ENCODE results near the gene PLA2G15. TPM values are rescaled to one million over a fixed set of nuclear protein-coding genes. Genes with fewer than 3 reads are reported as not detected.

The PLA2G15 gene
- total RNA-seq, 1 experiment from 2014 or later: 10.2 TPM

DNA sequence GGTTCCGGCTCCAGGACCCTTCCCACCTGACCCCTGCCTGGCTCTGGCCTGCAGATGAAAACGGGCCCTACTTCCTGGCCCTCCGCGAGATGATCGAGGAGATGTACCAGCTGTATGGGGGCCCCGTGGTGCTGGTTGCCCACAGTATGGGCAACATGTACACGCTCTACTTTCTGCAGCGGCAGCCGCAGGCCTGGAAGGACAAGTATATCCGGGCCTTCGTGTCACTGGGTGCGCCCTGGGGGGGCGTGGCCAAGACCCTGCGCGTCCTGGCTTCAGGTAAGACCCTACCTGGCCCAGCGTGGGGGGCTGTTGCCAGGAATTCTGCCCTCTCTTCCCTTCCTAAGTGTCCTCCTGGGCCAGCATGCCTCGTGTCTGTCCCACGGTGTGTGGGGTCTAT is 10.5 kb downstream of the PLA2G15 start (continued):
- TF ChIP-seq, protein P1, sequence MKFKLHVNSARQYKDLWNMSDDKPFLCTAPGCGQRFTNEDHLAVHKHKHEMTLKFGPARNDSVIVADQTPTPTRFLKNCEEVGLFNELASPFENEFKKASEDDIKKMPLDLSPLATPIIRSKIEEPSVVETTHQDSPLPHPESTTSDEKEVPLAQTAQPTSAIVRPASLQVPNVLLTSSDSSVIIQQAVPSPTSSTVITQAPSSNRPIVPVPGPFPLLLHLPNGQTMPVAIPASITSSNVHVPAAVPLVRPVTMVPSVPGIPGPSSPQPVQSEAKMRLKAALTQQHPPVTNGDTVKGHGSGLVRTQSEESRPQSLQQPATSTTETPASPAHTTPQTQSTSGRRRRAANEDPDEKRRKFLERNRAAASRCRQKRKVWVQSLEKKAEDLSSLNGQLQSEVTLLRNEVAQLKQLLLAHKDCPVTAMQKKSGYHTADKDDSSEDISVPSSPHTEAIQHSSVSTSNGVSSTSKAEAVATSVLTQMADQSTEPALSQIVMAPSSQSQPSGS (CRISPR knock-in tag; IDR thresholded peaks at IDR 0.05; ENCODE audit: borderline replicate concordance, low read depth): no peak
- no peak for TF ChIP-seq NR3C1 (CRISPR knock-in tag; conservative IDR thresholded peaks at IDR 0.05; ENCODE audit: low read depth)

GRCh38 chr16:68257251-68257905 is 12.2 kb downstream of the PLA2G15 start:
- DNase-seq (ENCODE audit: low spot score) (no peak), ATAC-seq (no peak)
- H3K36me3 Mint-ChIP-seq: no peaks in the 10 kb centered on the region
- TF ChIP-seq KAT7 (CRISPR knock-in tag; IDR thresholded peaks at IDR 0.05; ENCODE audit: borderline replicate concordance): no peak
- no peak for TF ChIP-seq ZNF317 (CRISPR knock-in tag; IDR thresholded peaks at IDR 0.05; ENCODE audit: borderline replicate concordance, low read depth)
- TF ChIP-seq, protein P2, sequence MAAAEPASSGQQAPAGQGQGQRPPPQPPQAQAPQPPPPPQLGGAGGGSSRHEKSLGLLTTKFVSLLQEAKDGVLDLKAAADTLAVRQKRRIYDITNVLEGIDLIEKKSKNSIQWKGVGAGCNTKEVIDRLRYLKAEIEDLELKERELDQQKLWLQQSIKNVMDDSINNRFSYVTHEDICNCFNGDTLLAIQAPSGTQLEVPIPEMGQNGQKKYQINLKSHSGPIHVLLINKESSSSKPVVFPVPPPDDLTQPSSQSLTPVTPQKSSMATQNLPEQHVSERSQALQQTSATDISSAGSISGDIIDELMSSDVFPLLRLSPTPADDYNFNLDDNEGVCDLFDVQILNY (CRISPR knock-in tag; IDR thresholded peaks at IDR 0.05): no peak
- no peak for TF ChIP-seq IRF2 (CRISPR knock-in tag; IDR thresholded peaks at IDR 0.05; ENCODE audit: borderline replicate concordance, low read depth)
- no peak for TF ChIP-seq EMX1 (CRISPR knock-in tag; IDR thresholded peaks at IDR 0.05)
- no peaks in the 10 kb centered on the region for H3K27me3 Mint-ChIP-seq (ENCODE audit: low read depth)
- H3K27ac Mint-ChIP-seq: no peak overlapping the region
- CTCF ChIA-PET: interaction anchor here (1.1 to 1.3 kb wide), 2 partner anchors 12 to 71 kb away, joined by 4 read pairs; partner anchors contain the start of gene PLA2G15
- POLR2A ChIA-PET: no interaction called here
- H3K9me3 Mint-ChIP-seq: no peaks in the 10 kb centered on the region
- H3K4me1 Mint-ChIP-seq: no peaks in the 10 kb centered on the region
- H3K4me3 Mint-ChIP-seq: no peak overlapping the region

DNA sequence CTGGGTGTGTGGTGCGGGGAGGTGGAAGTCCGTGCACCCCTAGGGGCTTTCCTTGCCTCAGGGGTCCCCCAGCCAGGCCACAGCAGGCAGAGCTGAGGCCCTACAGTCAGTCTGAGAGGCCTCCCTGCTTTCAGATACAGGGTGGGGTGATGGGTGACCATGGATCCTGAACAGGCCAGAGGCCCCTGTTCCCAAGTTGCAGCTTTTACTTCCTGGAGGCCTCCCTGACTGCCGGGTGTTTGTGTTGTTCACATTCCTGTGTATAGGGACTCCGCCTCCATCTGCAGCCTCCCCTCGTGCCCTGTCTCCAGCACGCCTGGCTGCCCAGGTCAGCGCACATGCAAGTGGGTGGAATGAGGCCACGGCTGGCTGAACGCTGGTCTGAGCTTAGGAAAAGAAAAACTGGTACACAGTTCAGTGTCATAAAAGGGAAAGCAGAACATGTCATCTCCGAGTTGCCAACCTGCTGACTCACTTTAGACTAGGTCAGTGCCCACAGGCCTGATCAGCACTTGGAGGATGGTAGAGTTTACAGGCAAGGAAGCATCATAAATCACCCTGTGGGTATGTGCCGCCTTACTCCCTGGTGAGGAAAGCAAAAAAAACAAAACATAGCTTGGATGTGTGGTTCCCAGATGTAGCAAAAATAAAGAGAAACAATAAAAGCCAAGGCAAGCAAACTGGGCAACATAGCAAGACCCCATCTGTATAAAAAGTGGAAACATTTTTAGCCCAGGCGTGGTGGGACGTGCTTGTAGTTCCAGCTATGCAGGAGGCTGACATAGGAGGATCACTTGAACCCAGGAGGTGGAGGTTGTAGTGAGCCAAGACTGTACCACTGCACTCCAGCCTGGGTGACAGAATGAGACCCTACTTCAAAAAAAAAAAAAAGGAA is 13.0 kb downstream of the PLA2G15 start:
- H3K4me1 Mint-ChIP-seq: no peaks in the 10 kb centered on the region; the same call in 1 of the 2 replicates
- no peaks in the 10 kb centered on the region for H3K36me3 Mint-ChIP-seq
- H3K27ac Mint-ChIP-seq: no peak overlapping the region
- ChIA-PET POLR2A (no interaction called here), CTCF (interaction anchor here (1.1 to 1.3 kb wide), 2 partner anchors 13 to 70 kb away, joined by 4 read pairs; partner anchors contain the start of gene PLA2G15)
- ATAC-seq: no peak
- peak; percentile 78 for TF ChIP-seq GABPB1 (CRISPR knock-in tag; IDR thresholded peaks at IDR 0.05)
- TF ChIP-seq, protein P3, sequence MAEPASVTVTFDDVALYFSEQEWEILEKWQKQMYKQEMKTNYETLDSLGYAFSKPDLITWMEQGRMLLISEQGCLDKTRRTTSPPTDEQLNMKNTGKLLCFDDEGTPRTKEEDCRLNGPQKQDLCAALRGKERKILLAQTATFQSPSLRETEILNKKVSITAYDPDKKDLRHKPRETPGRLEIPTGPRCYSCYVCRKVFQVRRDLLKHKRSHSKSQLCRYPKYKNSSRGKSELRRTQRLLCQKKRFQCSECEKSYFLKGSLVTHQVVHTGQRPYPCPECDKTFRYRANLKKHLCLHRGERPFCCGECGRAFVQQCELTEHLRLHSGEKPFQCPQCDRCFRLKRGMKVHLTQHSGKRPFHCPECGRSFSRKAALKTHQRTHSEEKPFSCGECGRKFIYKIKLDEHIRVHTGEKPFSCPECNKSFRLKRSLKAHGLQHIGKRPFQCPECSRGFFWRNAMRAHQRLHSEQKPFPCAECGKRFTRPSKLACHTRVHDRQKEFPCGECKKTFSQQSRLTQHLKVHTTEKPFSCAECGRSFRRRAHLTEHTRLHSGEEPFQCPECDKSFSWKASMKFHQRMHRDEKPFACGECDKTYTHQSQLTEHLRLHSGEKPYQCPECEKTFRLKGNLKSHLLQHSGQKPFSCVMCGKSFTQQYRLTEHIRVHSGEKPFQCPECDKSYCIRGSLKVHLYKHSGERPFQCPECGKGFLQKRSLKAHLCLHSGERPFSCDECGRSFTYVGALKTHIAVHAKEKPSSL (CRISPR knock-in tag; conservative IDR thresholded peaks at IDR 0.05): no peak
- H3K9me3 Mint-ChIP-seq: no peaks in the 10 kb centered on the region
- no peak overlapping the region for H3K4me3 Mint-ChIP-seq
- DNase-seq (ENCODE audit: low spot score): no peak
- peaks cover 4% of the 10 kb centered on the region for H3K27me3 Mint-ChIP-seq (ENCODE audit: low read depth)

- DNase-seq (ENCODE audit: low spot score): no peak
- Mint-ChIP-seq H3K4me1 (peaks cover 3% of the 10 kb centered on the region; the same call in 1 of the 2 replicates), H3K36me3 (no peaks in the 10 kb centered on the region), H3K9me3 (no peaks in the 10 kb centered on the region), H3K27me3 (ENCODE audit: low read depth) (peaks cover 9% of the 10 kb centered on the region), H3K4me3 (no peak overlapping the region), H3K27ac (no peak overlapping the region)
- ChIA-PET POLR2A (interaction anchor here (0.6 kb wide), 1 partner anchor 1238 kb away, joined by 3 read pairs; no protein-coding TSS in a partner anchor), CTCF (interaction anchor here (0.6 kb wide), 1 partner anchor 114 kb away, joined by 4 read pairs; no protein-coding TSS in a partner anchor)
- ATAC-seq: no peak
- TF ChIP-seq JAZF1 (CRISPR knock-in tag; IDR thresholded peaks at IDR 0.05) (no peak), USF2 (CRISPR knock-in tag; IDR thresholded peaks at IDR 0.05) (no peak), OVOL2 (CRISPR knock-in tag; IDR thresholded peaks at IDR 0.05; ENCODE audit: borderline replicate concordance) (no peak), ZNF219 (CRISPR knock-in tag; IDR thresholded peaks at IDR 0.05; ENCODE audit: borderline replicate concordance) (no peak)
- TF ChIP-seq, protein P4, sequence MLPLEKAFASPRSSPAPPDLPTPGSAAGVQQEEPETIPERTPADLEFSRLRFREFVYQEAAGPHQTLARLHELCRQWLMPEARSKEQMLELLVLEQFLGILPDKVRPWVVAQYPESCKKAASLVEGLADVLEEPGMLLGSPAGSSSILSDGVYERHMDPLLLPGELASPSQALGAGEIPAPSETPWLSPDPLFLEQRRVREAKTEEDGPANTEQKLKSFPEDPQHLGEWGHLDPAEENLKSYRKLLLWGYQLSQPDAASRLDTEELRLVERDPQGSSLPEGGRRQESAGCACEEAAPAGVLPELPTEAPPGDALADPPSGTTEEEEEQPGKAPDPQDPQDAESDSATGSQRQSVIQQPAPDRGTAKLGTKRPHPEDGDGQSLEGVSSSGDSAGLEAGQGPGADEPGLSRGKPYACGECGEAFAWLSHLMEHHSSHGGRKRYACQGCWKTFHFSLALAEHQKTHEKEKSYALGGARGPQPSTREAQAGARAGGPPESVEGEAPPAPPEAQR (CRISPR knock-in tag; IDR thresholded peaks at IDR 0.05): no peak
- TF ChIP-seq, protein P5, sequence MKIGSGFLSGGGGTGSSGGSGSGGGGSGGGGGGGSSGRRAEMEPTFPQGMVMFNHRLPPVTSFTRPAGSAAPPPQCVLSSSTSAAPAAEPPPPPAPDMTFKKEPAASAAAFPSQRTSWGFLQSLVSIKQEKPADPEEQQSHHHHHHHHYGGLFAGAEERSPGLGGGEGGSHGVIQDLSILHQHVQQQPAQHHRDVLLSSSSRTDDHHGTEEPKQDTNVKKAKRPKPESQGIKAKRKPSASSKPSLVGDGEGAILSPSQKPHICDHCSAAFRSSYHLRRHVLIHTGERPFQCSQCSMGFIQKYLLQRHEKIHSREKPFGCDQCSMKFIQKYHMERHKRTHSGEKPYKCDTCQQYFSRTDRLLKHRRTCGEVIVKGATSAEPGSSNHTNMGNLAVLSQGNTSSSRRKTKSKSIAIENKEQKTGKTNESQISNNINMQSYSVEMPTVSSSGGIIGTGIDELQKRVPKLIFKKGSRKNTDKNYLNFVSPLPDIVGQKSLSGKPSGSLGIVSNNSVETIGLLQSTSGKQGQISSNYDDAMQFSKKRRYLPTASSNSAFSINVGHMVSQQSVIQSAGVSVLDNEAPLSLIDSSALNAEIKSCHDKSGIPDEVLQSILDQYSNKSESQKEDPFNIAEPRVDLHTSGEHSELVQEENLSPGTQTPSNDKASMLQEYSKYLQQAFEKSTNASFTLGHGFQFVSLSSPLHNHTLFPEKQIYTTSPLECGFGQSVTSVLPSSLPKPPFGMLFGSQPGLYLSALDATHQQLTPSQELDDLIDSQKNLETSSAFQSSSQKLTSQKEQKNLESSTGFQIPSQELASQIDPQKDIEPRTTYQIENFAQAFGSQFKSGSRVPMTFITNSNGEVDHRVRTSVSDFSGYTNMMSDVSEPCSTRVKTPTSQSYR (CRISPR knock-in tag; IDR thresholded peaks at IDR 0.05): no peak
These were observed 14.0 kb downstream of the PLA2G15 start for GRCh38 chr16:68259007-68259825.

All from WTC11 (cell line).